Activated CD4-positive, alpha-beta T cell treated with anti-CD3 and anti-CD28 coated beads for 4 hours (primary cell): ENCODE measurements around the gene KCNH1.

Experiments
- DNase-seq, 2 donors: peaks; one replicate each; pipeline ENCODE4 v3.0.0-alpha.2; 2020

Gene KCNH1

DNA sequence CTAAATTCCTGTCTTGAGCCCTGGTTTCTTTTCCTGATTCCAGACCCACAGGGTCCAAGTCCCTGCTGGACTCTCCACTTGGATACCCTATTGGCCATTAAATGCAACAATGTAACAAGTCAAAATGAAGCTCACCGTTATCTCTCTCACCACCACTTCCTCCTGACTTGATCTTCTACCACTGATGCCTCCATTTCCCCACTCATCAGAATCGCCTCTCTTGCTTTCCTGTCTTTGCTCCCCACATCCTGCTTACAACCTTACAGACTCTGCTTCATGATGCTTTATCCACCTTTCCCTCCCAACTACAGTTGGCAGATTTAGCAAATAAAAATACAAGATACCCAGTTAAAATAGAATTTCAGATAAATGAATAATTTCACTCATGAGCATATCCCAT lies 343.8 kb downstream of the KCNH1 start:
- no peak for DNase-seq

DNA sequence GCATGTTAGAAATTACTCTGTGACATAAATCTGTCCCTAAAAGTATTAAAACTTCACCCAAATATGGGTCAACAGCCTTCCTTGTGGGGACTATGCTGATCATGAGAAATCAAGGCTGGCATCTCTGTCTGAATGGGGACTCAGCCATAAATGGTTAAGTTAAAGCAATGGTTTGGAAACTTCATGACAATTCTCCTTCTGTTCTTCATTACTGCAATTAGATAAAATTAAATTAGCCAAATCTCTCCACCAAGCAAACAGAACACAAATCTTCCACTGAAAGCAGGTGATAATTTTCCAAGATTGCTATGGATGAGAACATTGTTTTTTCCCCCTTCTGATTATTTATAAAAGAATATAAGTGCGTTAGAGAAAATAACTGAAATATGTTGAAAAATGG lies 346.1 kb downstream of the KCNH1 start:
- no peak for DNase-seq

DNA sequence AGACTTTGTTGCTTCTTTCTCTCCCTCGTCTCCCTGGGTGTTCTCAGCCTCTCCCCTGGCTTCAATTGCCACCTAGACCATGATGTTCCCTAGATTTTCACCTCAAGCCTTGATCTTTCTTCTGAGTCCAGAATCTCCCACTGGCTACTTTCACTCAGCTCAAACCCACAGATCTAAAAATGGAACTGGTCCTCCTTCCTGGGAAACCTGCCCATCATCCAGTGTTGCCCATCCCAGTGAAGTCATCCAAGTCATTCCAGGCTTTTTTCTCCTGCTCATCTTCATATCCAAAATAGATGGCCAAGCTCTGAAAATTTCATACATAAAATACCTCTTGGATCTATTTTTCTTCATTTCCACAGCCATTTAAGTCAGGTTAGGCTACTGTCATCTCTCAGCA lies 347.4 kb downstream of the KCNH1 start:
- DNase-seq, result no peak

DNA sequence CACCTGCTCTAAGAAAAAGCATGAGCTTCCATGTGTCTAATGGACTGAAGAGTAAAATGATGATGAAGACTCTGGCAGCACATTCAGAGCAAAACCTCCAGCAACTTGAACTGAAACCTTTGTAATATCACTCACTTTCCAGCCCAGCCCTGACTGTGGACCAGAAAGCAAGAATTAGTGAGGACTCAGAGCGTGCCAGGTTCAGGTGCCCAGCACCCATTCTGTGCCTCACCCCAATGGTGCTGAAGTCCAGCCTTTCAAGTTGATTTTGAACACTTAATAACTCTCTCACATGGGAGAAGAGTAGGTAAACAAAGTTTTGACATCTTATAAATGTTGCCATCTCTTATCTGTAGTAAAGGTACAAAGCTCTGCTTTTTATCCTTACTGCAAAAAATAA lies 350.0 kb downstream of the KCNH1 start:
- no peak for DNase-seq

DNA sequence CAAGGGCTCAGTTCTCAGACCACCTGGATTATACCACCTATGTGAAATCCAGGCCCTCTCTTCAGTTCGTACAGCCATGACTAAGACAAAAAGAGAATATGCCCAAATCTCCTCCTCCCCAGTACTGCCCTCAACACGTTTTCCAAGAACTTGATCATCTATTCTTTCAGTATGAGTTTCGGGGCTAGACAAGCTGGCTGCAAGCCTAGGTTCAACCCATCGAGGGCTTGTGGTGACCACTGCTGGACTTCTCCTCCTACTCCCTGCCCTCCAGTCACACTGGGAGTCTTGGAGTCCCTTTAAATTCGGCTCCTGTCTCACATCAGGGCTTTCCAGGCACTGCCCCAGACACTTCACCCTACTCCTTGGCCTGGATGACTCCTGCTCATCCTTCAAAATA lies 352.3 kb downstream of the KCNH1 start:
- no peak for DNase-seq

DNA sequence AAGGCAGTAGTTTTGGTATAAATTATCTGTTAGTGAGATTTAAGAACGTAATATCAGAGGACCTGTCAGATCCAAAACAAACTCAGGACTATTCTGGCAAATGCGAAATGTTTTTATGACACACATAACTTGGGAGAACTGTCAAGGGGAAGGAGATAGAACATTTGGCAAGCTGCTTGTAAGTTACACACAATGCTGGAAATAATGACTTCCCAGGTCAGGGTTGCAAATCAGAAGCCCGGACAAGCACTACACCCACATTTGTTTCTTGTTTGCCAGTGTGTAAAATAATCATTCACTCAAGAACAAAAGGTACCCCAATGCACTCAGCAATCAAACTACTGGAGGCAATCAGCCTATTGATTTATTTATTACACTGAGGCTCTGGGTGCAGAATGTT lies 354.7 kb downstream of the KCNH1 start:
- DNase-seq, result no peak

DNA sequence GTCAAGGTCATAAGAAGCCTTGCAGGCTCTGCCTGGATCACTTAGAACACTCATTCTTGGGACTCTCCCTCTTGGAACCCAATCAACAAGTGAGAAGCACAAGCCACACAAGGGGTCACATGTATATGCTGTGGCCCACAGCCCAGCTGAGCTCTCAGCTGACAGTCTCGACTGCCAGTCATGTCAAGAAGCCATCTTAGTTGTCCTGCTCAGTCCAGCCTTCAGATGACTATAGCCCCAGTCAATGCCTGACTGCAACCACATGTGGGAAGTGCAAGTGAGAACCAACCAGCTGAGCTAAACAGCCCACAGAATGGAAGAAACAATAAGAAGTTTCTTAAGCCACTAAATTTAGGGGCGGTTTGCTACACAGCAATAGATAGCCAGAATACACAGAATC lies 356.0 kb downstream of the KCNH1 start:
- DNase-seq, result no peak

DNA sequence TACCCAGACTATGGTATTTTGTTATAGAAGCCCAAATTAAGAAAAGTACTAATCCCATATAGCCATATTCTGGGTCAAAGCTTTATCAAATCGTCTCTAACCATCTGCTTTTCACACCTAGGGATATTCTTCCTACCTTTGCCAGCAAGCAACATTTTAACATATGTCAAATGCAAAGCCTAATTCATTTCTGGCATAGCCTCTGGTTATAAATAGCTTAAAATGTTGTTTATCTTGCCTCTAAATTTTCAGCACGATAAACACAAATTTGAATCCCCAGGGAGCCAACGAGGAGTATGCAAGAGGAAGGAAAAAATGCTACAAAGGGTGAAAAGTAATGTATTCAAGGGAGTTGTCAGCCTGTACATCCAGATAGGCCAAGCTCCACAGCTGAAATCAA lies 357.2 kb downstream of the KCNH1 start:
- no peak for DNase-seq

DNA sequence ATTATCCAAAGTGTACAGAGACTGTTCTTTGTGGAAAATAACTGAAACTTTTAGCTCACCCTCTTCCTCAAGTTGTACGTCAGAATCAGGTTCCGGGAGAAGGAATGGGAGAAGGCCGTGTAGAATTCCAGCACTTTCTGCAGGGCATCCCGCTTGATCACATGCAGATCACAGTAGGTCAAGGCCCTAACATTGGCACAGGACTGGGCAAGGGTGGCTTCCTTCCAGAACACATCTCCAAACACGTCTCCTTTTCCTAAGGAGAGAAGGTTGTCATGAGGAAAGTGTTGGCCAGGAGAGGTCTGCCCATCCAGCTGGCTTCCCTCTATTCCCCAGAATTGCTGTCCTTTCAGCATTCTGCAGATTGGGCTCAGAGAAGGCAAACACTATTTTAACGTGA lies 358.7 kb downstream of the KCNH1 start:
- DNase-seq, result no peak

DNA sequence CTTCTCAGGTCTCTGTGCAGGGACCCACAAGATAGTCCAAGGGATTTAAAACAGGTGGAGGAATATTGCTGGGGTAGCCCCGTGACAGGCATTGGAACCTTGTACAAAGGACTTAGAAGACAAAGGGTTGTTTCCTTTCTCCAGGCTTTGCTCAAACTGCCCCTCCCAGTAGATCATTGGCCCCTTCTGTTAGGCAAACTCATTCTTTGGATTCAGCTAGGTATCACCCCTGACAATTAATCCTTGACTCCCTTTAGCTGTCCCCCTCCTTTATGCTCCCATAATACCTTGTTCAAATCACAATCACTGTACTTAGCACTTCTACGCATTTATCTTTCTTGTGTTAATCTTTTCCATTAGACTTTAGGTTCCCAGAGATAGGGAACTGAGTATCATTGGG lies 360.5 kb downstream of the KCNH1 start:
- no peak for DNase-seq

DNA sequence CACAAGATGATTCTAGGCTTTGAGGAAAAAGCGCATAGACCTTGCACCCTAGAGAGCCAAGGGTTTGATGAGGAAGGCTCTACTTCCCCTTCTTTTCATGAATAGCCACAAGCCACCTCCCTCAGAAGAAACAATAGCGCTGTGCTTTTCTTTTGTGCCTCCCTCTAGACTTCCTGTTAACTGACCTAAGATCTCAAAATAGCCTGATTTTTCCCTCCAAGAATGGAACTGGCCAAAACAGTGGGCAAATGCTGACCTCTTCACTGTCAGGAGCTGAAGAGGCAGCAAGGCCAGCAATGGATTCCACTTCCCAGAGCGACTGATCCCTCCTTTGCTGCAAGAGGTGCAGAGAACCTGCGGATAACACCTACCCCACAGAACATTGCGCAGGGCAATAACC lies 362.8 kb downstream of the KCNH1 start:
- DNase-seq, result no peak

DNA sequence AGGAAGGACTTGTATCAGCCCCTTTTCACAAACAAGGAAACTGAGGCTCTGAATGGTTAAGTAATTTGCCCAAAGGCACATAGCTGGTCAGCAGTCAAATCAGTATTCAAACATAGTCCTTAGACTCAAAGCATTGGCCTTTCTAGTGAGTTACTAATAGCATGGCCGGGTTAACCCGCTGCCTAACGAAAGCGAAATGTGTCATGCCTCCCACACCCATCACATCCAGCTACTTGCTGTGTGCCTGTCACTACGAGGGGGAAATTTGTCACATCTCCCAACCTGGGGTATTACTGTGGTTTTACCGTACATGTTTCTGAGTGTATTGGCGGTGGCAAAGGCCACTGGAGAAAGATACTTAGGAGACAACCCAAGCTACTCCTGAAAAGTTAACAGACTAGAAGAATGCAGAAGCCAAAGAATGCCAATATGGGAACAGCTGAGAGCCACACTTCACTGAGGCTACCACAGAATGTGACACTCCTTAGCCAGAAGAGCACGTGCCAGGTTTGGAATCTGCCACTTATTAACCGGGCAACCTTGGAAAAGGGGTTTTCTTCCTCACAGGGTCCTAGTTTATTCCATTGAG lies 363.5 kb downstream of the KCNH1 start:
- DNase-seq, result no peak

DNA sequence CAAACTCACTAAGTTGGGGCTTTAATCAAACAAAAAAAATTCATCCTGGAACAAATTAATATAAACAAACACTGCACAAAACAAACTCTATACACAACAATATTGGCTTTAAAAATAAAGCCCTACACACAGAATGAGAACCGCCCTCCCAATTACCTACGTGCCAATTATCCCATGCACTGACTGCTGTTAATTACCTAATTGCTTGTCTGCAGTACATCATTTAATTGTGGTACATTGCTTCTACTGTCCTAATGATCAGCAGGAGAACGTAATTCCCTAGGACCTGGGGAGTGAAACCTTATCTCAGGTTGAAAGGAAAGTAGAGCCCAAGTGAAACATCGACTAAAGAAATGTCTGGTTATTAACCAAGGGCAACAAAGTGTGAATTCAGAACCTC lies 364.5 kb downstream of the KCNH1 start:
- no peak for DNase-seq

DNA sequence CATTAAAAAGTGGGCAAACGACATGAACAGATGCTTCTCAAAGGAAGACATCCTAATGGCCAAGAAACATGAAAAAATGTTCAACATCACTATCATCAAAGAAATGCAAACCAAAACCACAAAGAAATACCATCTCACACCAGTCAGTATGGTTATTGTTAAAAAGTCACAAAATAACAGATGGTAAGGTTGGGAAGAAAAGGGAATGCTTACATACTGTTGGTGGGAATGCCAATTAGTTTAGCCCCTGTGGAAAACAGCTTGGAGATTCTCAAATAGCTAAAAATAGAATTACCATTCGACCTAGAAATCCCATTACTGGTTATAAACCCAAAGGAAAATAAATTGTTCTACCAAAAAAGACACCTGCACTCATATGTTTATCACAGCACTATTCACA lies 369.4 kb downstream of the KCNH1 start:
- no peak for DNase-seq

DNA sequence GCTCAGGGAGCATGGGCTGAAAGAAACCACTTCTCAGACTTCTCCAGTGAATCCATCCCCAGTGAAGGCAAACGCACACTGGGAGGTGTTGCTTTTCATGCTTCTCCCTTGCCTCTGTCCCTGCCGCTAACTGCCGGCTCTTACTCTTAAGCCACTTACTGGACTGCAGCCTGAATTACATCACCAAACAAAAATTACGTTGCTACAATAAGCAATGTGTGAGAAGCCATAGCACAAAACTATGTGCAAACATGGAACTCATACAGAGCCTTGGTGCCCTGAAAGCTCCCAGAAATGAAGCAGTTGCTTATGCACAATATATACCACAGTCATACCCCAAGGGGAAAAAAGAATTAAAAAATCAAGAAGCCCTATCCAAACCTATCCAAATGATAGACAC lies 375.2 kb downstream of the KCNH1 start:
- DNase-seq, result no peak

DNA sequence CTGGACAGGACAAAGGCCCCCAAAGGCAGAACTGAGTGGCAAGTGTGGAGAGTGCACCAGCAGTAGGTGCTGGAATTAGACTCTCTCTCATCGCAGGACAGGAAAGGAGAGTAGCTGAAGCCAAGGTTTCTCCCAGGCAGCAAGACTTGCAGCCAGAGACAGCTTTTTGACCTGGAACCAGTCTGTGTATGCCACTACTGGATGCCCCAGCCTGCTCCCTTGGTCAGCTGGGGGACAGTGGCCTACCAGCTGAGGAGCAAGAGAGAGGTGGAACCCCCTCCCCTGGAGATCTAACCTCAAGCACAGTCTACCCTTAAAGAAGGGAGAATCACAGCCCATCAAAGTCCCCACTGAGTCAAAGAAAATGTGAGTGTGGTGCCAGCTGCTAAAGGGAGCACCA lies 375.7 kb downstream of the KCNH1 start:
- DNase-seq, result no peak

DNA sequence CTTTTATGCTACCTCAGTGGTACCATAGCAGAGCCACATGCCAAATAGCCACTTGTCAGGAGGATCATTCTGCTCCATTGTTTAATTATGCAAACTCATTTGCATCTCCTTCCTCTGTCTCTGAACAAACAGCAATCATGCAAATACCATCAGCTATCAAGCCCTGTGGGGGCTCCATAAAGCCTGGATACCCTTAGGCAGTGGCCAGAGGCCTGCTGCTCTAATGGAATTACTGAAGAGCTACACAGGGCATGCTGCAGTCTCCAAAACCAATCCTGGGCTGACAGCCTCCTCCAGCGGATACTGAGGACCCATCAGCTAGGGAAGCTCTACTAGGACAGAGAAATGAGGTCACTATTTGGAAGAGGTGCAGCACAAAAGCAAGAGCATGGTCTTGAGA lies 376.3 kb downstream of the KCNH1 start:
- DNase-seq, result no peak

DNA sequence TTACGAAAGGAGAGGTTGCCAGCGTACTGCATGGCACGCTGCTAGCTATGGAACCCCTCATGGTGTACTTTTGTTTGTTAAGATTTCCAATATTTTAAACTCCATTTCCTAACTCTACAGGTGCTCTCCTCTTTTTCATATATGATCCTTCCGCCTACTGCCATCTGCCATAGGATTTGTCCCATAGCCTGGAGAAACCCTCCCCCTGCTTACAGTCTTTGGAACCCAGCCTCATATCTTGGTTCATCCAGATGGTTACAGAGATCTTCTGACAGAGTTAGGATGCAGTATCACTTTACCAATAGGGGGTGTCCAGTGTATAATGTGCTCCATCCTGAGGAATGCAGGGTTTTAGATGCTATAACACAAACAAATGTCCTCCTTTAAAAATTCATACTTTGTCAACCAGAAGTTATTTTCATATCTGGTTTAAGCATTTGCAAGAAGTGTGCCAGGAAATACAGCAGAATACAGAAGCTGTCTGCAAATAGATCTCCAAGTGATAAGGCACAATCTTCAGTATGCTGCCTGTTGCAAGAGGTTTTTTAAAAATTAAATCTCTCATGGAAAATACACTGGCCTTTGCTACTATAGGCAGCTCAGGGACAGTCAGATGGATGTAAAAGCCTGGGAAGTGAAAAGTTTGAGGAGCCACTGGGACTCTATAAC lies 377.8 kb downstream of the KCNH1 start:
- no peak for DNase-seq

DNA sequence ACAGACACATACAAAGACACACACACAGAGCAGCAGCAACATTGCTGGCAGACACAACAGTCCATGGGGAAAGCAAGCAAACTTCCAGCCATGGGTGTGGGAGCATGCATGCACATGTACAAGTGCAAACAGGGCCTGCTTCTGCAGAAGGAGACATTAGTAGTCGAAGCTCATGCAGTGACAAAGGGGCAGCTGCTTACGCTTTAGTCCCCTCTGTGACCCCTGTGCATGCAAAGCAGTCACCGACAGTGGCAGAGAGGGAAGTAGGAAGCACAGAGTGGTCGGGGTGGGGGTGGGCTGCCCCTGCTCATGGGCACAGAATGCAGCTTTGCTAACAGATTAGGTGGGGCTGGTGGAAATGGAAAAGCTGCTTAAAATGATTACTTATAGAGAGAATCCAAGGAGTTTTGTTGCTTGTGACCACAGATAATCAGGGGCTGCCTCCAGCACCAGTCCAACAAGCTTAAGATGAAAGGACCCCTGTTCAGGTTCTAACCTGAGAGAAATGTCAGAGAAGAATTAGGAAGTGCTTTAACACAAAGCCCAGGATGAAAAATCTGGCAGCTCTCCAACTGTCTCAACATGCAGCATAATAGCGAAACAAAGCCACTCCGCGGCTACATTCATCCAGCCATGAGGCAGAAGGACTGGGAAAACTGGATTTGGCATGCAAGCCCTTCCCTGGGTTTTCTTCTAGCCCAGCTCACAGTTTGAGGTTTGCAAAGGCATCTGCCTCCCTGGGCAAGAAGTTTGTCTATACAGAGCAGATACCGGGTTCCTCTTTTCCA lies 378.9 kb downstream of the KCNH1 start:
- no peak for DNase-seq

DNA sequence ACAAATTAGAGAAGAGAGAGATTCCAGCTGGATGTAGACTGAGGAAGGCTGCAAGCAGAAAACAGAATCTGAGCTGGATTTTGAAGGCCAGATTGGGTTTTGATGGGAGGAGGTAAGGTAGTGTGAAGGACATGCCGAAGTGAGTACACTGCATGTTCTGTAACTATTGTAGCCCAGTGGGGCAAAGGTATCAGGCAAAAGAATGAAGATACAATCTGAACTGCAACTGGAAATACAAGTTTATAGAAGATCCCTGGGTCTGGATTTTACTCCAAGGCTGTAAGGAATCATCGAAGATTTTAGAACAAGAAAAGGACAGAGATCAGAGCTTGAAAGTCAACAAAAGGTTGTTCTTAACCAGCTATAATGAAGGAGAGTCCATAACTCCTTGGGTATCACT lies 382.0 kb downstream of the KCNH1 start:
- no peak for DNase-seq

DNA sequence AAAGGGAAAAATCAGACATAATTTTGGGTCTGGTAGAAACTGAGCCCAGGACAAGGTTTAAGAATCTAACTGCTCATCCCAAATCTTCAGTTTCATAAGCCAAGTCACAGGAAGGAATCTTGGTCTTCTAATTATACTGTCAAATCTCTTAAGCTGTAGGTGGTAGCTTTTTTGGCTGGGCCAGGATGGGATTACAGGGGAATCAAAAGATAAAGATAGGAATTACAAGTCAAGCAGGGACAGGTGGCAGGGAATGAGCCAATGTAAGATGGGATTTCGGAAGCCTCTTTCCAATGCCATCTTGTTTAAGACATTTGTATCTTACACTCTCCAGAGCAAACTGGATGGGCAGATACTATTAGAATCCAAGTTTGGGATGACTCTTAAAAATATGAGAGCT lies 383.5 kb downstream of the KCNH1 start:
- DNase-seq, result no peak

DNA sequence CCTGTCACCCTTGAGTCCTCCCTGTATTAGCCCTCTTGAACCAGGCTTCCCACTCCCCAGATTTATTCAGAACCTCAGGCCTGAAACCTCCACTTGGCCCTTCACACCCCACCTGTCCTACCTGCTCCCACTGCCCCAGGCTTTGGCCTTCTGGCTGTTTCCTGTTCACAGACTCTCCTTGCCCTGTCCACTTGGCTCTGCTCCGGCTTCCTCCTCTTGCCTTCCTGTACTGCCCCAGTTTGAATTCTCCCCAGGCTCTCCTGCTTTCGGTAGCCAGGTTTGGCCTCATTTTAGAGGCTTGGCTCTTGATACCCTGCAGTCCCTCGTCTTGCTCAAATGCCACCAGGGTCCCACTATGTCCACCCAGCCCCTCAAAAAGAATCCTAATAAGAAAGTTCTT lies 385.2 kb downstream of the KCNH1 start:
- DNase-seq, result no peak

DNA sequence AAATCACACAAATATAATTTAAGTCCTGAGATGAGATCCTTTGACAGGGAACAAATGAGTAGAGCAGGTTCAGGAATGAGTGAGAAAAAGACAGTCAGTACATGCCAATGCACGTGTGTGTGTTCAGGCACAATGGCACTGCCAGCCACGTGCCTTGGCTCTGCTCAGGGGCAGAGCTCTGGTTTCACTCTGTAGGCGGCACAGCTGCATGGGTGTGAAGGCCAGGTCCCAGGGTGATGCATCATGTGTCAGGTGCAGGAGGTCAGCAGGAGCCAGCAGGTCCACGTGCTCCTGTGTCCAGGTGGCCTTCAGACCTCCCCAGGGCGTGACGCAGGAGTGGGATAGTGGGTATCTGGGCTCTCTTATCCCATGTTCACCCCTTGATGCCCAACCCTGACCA lies 386.1 kb downstream of the KCNH1 start:
- no peak for DNase-seq

DNA sequence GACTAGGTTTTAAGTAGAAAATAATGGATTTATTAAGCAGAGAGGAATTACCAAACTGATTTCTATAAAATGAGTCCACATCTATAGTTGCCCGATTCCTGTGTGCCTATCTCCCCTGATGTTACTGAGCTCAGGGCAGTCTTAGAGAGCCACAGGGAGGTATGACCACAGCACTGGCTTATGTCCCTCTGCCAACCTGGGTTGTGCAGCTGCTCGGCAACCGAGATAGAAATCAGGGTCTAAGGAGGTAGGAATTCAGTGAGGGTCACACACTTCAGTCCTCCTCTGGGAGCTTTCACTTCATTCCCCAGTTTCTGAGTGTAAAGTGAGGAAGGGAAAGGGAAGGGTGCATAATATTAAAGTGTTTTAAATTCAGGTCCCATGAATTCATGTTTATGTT lies 386.8 kb downstream of the KCNH1 start:
- no peak for DNase-seq
